Lung (tissue), 12 donors: ENCODE measurements around the gene CCNH. TPM values are rescaled to one million over a fixed set of nuclear protein-coding genes. Genes with fewer than 3 reads are reported as not detected.
A peak's percentile ranks its signal among the peaks of the same experiment; 100 is the strongest.

ENCODE experiments used
- ATAC-seq: fragments of 200-7000 bp; cut with Tn5 transposase; one replicate; pipeline ENCODE4 v1.9.1; 2020; ENCODE audit warnings: moderate number of reproducible peaks; ENCODE audit not compliant: insufficient read depth, low FRiP score
- DNase-seq, 3 donors: peaks; one replicate each; pipeline ENCODE4 v3.0.0-alpha.2; 2013 to 2017
- H3K27ac ChIP-seq, 2 donors: one replicate each; pipeline ENCODE4 v1.5.1; 2013; ENCODE audit warnings: mild to moderate bottlenecking in 2 of 2, moderate library complexity in 2 of 2, control low read depth in 1 of 2, inconsistent platforms in 1 of 2, low read depth in 1 of 2, low read length in 1 of 2
- H3K27me3 ChIP-seq, 3 donors: one replicate each; pipeline ENCODE4 v1.5.1; 2013; ENCODE audit warnings: low read length in 2 of 3; ENCODE audit not compliant: control insufficient read depth in 3 of 3, insufficient read depth in 3 of 3
- H3K36me3 ChIP-seq, 4 donors: one replicate each; pipeline ENCODE4 v1.5.1; 2013; ENCODE audit warnings: low read length in 4 of 4, mild to moderate bottlenecking in 1 of 4, moderate library complexity in 1 of 4; ENCODE audit not compliant: control insufficient read depth in 4 of 4, insufficient read depth in 4 of 4
- H3K4me1 ChIP-seq, 5 donors: one replicate each; pipeline ENCODE4 v1.5.1; 2013; ENCODE audit warnings: low read length in 5 of 5, mild to moderate bottlenecking in 2 of 5, moderate library complexity in 1 of 5; ENCODE audit not compliant: control insufficient read depth in 5 of 5, insufficient read depth in 5 of 5
- H3K4me3 ChIP-seq: one replicate; pipeline ENCODE4 v1.5.1; 2013; ENCODE audit warnings: mild to moderate bottlenecking, control low read depth, moderate library complexity
- H3K9ac ChIP-seq, 2 donors: one replicate each; pipeline ENCODE4 v1.5.1; 2013; ENCODE audit warnings: low read length in 2 of 2, control low read depth in 1 of 2; ENCODE audit not compliant: insufficient read depth in 1 of 2
- H3K9me3 ChIP-seq, 4 donors: one replicate each; pipeline ENCODE4 v1.5.1; 2013; ENCODE audit warnings: low read length in 3 of 4, mild to moderate bottlenecking in 1 of 4, moderate library complexity in 1 of 4; ENCODE audit not compliant: control insufficient read depth in 4 of 4, insufficient read depth in 3 of 4
- CTCF ChIP-seq: IDR thresholded peaks from 2 replicates; pipeline ENCODE4 v1.5.1; 2012; ENCODE audit warnings: mild to moderate bottlenecking; ENCODE audit errors: control extremely low read depth, extremely low read depth
- WGBS, 2 donors: extraction: QIAGEN DNeasy Blood & Tissue Kit; methylation state at CpG; one replicate each; pipeline ENCODE4 v1.1.7; 2013; 5-methylcytosine and 5-hydroxymethylcytosine counted together
- polyA plus RNA-seq, 2 donors: library from polyadenylated mRNA; stranded (reverse); fragments of 200-250 nt; gene quantifications; one replicate each; pipeline ENCODE4 v1.2.1, GENCODE V29; 2013
- total RNA-seq, 2 donors: library from RNA; depleted of rRNA in 1 of 2; stranded (reverse); fragments of >200 nt in 1 of 2; gene quantifications; one replicate each; pipeline ENCODE4 v1.2.1, GENCODE V29; 2014 to 2021
- donor health status: control.
- donor health status: control.
- donor health status: Bipolar disorder and iron deficiency.
- donor health status: healthy.
- donor health status: DM: yes; HTN: yes; CAD: no.

Gene CCNH
- total and polyA plus RNA-seq, 4 donors: 30.0 to 132 (median 50.6) TPM

- WGBS, 2 donors: 81 to 84% methylated on average over 2 of the region's 2 CpGs
- Histone ChIP-seq H3K9me3 (no peaks in the 10 kb centered on the region), H3K27ac (no peak overlapping the region), H3K9ac (no peak overlapping the region), H3K4me3 (no peak overlapping the region), H3K27me3 (no peaks in the 10 kb centered on the region), H3K36me3 (peaks cover 0 to 8% (median 5%) of the 10 kb centered on the region in 4 donors), H3K4me1 (no peaks in the 10 kb centered on the region)
- ATAC-seq: no peak
- no peak for TF ChIP-seq CTCF
- peak in 2 of 3 donors; percentile 6 to 10 for DNase-seq
Measured at GRCh38 chr5:87361031-87361445, 51.7 kb downstream of the CCNH start.

GRCh38 chr5:87360132-87360531 lies 52.6 kb downstream of the CCNH start:
- Histone ChIP-seq H3K4me1 (no peaks in the 10 kb centered on the region), H3K4me3 (no peak overlapping the region), H3K27ac (no peak overlapping the region), H3K9ac (no peak overlapping the region), H3K27me3 (no peaks in the 10 kb centered on the region), H3K9me3 (no peaks in the 10 kb centered on the region), H3K36me3 (peaks cover 0 to 14% (median 9%) of the 10 kb centered on the region in 4 donors)
- ATAC-seq: no peak
- WGBS, 2 donors: 97 to 98% methylated on average over 11 of the region's 11 CpGs
- no peak for DNase-seq
- no peak for TF ChIP-seq CTCF

- Histone ChIP-seq H3K27ac (no peak overlapping the region), H3K9ac (no peak overlapping the region), H3K4me1 (no peaks in the 10 kb centered on the region), H3K4me3 (no peak overlapping the region), H3K36me3 (peaks cover 0 to 24% (median 14%) of the 10 kb centered on the region in 4 donors), H3K9me3 (no peaks in the 10 kb centered on the region), H3K27me3 (no peaks in the 10 kb centered on the region)
- no peak for TF ChIP-seq CTCF
- WGBS, 2 donors: 97% methylated on average over 2 of the region's 2 CpGs
- no peak for DNase-seq
- no peak for ATAC-seq
Measured at GRCh38 chr5:87359106-87359505, 53.6 kb downstream of the CCNH start.

- H3K27me3 ChIP-seq: no peaks in the 10 kb centered on the region
- no peak overlapping the region for H3K27ac ChIP-seq
- DNase-seq (no peak), ATAC-seq (no peak)
- H3K36me3 ChIP-seq: peaks cover 0 to 32% (median 19%) of the 10 kb centered on the region in 4 donors
- TF ChIP-seq CTCF: no peak
- H3K4me3 ChIP-seq: no peak overlapping the region
- no peak overlapping the region for H3K9ac ChIP-seq
- H3K9me3 ChIP-seq: no peaks in the 10 kb centered on the region
- WGBS, 2 donors: 94 to 97% methylated on average over 1 of the region's 1 CpG
- H3K4me1 ChIP-seq: no peaks in the 10 kb centered on the region
Measured at GRCh38 chr5:87354496-87354895, 58.2 kb downstream of the CCNH start.
